Activated CD8-positive, alpha-beta T cell treated with anti-CD3 and anti-CD28 coated beads, Interleukin-2, amount 10 ng/mL, durations not matched to agents 7 days and 5 days (primary cell): ENCODE measurements around the gene NPNT. TPM values are rescaled to one million over a fixed set of nuclear protein-coding genes. Genes with fewer than 3 reads are reported as not detected.

Experiments used
- ATAC-seq: fragments of 150-1000 bp; cut with Tn5 transposase; one replicate; pipeline ENCODE4 v1.10.0; 2021; ENCODE audit warnings: moderate library complexity
- CTCF ChIA-PET: fragments of 350-600 bp; sonication (Branson Sonifier 250); formaldehyde crosslinking; loops from one replicate; lab custom pipeline; 2021; ENCODE audit warnings: antibody characterized with exemption; lab: Charles Lee
- POLR2A ChIA-PET: fragments of 350-600 bp; sonication (Branson Sonifier 250); formaldehyde crosslinking; loops from one replicate; lab custom pipeline; 2021; ENCODE audit warnings: antibody characterized with exemption; lab: Charles Lee
- DNase-seq: peaks from one replicate; pipeline ENCODE4 v3.0.0-alpha.2; 2020
- H3K27ac Mint-ChIP-seq: one replicate; pipeline ENCODE4 v1.8.0; 2021; ENCODE audit warnings: mild to moderate bottlenecking, mixed read lengths
- H3K27me3 Mint-ChIP-seq: one replicate; pipeline ENCODE4 v1.8.0; 2021; ENCODE audit warnings: low read depth, mixed read lengths
- H3K36me3 Mint-ChIP-seq: one replicate; pipeline ENCODE4 v1.8.0; 2021; ENCODE audit warnings: low read depth, mixed read lengths
- H3K4me1 Mint-ChIP-seq: one replicate; pipeline ENCODE4 v1.8.0; 2021; ENCODE audit warnings: low read depth, mixed read lengths
- H3K4me3 Mint-ChIP-seq: one replicate; pipeline ENCODE4 v1.8.0; 2021; ENCODE audit warnings: mild to moderate bottlenecking, mixed read lengths
- H3K9me3 Mint-ChIP-seq: one replicate; pipeline ENCODE4 v1.8.0; 2022; ENCODE audit warnings: mixed read lengths; ENCODE audit not compliant: insufficient read depth
- total RNA-seq, 2 experiments: library from RNA; stranded (reverse); gene quantifications; one replicate each; pipeline ENCODE4 v1.2.3, GENCODE V29; 2021

Gene NPNT
- total RNA-seq, 2 experiments from 2014 or later: not detected

DNA sequence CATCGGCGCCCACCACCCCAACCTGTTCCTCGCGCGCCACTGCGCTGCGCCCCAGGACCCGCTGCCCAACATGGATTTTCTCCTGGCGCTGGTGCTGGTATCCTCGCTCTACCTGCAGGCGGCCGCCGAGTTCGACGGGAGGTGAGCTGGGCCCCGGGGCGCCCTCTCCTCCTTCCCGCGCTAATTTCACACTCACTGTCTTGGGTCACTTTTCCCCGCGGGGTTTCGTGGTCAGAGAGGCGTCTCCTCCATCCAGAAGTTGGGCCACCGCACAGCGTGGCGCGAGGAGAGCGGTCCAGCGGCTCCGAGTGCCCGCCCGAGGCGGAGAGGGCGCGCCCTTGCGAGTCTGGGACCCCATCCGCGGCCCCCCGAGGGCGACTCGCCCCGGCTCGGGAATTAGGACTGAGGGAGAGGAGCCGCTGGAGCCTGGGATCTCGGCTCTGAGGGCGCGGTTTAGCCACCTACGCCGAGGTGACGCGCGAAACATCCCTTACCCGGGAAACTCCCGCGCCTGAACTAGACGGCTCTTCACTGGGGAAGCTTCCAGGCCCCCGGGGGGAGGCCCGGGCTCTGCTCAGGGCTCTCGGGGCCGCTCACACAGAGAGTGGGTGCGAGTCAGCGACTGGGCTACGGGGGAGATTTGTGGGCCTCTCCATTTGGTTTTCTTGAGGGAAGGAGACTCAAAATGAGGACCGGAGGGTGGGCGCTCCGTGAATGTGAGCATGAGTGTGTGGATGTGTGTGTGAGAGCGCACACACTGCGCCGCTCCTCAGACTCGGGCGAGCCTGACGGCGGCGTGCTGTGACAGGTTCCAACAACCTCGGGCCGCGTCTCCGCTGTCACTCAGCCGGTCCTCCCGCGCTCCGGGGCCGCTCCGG is 551 bp downstream of the NPNT start:
- peak overlapping the region; percentile 9 for H3K4me3 Mint-ChIP-seq
- H3K27me3 Mint-ChIP-seq: peaks cover 68% of the 10 kb centered on the region
- POLR2A ChIA-PET: no interaction called here

DNA sequence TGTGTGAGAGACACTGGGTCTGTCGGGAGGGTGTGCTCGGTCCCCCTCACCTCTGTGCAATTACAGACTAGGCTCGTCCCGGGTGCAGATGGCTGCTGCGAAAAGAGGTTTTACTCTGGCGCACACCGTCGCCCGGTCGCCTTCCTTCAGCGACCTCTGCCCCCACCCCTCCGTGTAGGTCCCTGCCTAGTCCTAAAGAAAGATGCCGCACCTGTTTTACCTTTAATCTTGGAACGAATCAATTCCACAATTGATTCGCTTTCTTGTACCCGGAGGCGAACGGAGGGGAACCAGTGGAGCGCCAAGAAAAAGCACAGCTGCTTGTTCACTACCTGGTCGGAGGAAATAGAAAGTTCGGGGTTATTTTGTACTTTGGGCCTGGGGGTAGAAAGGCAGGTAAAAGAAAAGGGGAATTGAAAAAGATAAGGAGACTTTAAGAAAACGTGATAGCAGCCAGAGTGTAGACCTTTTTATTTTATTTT is 1.2 kb downstream of the NPNT start:
- H3K9me3 Mint-ChIP-seq: no peaks in the 10 kb centered on the region
- ATAC-seq: no peak
- no peak overlapping the region for H3K27ac Mint-ChIP-seq
- H3K4me3 Mint-ChIP-seq: peak overlapping the region; percentile 9
- ChIA-PET CTCF (no interaction called here), POLR2A (no interaction called here)
- H3K4me1 Mint-ChIP-seq: peaks cover 5% of the 10 kb centered on the region
- H3K27me3 Mint-ChIP-seq: peaks cover 68% of the 10 kb centered on the region
- no peaks in the 10 kb centered on the region for H3K36me3 Mint-ChIP-seq
- no peak for DNase-seq

More for the DNA sequence above, 551 bp downstream of the NPNT start:
- H3K4me1 Mint-ChIP-seq: peaks cover 5% of the 10 kb centered on the region
- H3K36me3 Mint-ChIP-seq: no peaks in the 10 kb centered on the region
- ATAC-seq: peak; percentile 33
- no peak for DNase-seq
- CTCF ChIA-PET: no interaction called here
- no peak overlapping the region for H3K27ac Mint-ChIP-seq
- H3K9me3 Mint-ChIP-seq: no peaks in the 10 kb centered on the region

DNA sequence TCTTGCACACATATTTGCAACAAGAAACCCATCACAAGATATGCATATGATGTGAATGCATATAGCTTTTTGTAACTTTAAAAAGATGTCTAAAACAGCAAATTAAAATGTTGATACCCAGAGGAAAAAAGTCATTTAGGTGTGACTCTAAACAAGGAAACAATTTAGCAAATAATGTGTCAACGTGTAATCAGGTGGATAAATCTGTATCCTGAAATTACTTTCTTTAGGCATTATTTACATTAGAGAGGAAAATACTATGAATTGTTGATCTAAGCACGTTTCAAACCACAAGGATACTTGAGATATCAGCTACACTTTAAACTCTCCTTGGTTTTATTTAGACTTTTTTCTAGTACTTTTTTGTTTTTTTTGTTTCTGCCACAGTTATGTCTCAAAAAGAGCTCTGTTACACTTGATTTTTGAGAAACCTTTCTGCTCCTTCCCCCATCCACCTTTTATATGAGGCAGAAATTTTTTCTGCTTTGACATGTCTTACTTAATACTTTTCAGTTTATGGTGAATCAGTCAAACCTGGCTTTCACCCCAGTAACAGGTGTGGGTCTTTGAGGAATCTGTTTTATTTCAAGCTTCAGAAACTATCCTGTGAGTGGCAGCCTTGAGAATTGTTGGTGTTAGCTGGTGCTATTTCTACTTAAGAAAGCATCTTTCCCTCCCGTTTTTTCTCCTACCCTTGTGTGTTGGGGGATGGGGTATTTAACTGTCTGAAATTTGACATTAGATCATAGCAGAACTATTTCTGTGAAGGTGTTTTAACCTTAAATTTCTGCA is 1.9 kb downstream of the NPNT start:
- ATAC-seq (no peak), DNase-seq (no peak)
- ChIA-PET CTCF (no interaction called here), POLR2A (no interaction called here)
- peaks cover 5% of the 10 kb centered on the region for H3K4me1 Mint-ChIP-seq
- peaks cover 66% of the 10 kb centered on the region for H3K27me3 Mint-ChIP-seq
- H3K9me3 Mint-ChIP-seq: no peaks in the 10 kb centered on the region
- no peak overlapping the region for H3K4me3 Mint-ChIP-seq
- no peak overlapping the region for H3K27ac Mint-ChIP-seq
- H3K36me3 Mint-ChIP-seq: no peaks in the 10 kb centered on the region

DNA sequence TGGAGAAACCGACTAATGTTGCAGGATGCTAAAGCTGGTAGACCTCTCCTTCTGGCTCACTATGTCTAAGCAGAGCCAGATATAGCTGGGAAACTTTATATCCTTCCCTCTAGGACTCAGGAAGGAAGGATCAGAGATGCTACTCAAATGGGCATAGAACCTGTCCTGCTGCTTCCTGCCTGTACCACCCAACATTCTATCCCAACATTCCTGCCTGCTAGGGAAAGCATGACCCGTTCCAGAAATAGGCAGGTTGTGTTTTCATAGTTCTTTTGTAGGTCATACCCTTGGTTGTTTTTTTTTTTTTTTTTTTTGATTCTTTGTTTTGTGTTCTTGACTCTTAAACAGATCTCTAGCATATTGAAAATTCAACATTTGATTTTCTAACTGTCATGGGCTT is 5.3 kb downstream of the NPNT start:
- peaks cover 43% of the 10 kb centered on the region for H3K27me3 Mint-ChIP-seq

DNA sequence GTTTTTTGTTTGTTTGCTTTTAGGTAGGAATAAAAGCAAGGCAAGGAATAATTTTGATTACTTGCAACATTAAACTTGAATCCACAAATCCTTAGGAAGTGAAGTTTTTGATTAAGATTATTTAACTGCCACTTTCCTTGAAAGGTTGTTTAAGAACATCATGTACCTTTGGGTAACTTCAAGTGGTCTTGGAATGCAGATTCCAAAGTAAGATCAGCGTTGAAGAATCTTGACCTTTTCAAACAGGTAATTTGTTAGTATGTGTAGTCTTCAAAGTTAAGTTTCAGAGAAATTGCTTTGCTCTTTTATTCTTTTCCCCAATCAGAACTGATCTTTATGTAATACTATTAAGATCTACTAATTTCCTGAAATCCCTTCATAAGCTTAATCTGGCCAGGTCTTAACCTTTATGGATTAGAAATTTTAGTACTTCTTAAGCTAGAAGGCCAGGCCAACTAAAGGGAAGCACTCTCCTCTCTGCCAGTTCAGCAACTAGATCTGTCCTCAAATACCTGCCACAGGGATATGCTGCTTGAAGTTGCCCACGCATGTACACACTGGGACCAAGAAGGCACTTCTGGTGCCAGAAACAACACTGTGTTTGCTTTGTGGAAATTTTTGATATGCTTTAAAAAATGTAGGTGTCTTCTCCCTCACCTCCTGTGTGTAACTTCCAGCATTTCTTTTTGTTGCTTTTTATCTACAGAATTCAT is 7.4 kb downstream of the NPNT start:
- CTCF ChIA-PET: no interaction called here
- H3K4me3 Mint-ChIP-seq: no peak overlapping the region
- POLR2A ChIA-PET: no interaction called here
- H3K36me3 Mint-ChIP-seq: no peaks in the 10 kb centered on the region
- H3K27me3 Mint-ChIP-seq: peaks cover 25% of the 10 kb centered on the region
- ATAC-seq (no peak), DNase-seq (no peak)
- no peaks in the 10 kb centered on the region for H3K9me3 Mint-ChIP-seq
- no peak overlapping the region for H3K27ac Mint-ChIP-seq
- no peaks in the 10 kb centered on the region for H3K4me1 Mint-ChIP-seq

More for the DNA sequence above, 5.3 kb downstream of the NPNT start:
- no peaks in the 10 kb centered on the region for H3K36me3 Mint-ChIP-seq
- H3K27ac Mint-ChIP-seq: no peak overlapping the region
- no peak overlapping the region for H3K4me3 Mint-ChIP-seq
- no peaks in the 10 kb centered on the region for H3K9me3 Mint-ChIP-seq
- ATAC-seq: no peak
- ChIA-PET CTCF (no interaction called here), POLR2A (no interaction called here)
- no peak for DNase-seq
- H3K4me1 Mint-ChIP-seq: peaks cover 5% of the 10 kb centered on the region

DNA sequence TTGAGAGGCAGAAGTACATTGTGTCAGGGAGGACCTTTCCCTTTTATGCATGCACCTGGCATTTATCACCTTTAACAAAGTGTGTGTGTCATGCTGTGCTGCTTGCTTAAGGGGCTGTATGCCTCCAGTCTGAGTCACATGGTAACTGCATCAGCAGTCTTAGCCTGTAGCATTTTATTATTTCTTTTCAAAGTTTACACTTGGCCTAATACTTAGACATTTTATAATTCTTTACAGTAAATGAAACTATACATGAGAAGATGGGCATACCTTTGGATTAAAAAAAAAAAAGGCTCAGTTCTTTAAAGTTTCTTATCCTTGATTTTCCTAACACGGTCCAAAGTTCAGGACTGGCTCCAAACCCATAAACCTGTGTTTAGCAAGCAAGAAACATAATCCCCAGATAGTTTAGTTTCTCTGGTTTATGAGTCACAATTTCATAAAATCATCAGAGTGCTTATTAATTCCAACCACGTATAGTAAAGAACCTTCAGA is 14.6 kb downstream of the NPNT start:
- Mint-ChIP-seq H3K4me3 (no peak overlapping the region), H3K27me3 (no peaks in the 10 kb centered on the region), H3K9me3 (no peaks in the 10 kb centered on the region), H3K27ac (no peak overlapping the region), H3K36me3 (no peaks in the 10 kb centered on the region), H3K4me1 (no peaks in the 10 kb centered on the region)
- CTCF ChIA-PET: no interaction called here
- DNase-seq (no peak), ATAC-seq (no peak)
- POLR2A ChIA-PET: no interaction called here

DNA sequence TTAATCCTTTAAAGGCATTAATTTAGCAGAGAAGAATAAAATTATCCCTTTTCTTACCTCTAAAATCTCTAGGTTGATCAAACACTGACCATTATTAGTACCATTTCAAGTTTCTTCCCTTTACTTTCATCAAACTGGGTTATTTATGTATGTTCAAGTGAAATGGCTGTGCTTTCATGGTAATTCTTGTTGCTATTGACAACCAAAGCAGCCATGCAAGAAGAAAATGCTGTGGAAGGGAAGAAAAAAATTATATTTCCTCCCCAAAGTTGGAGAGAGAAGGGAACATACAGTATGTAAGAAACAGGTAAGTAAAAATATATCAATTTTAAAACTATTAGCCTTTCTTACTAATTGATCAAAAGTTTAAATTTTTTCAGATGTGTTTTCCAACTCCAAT is 16.2 kb downstream of the NPNT start:
- Mint-ChIP-seq H3K4me1 (no peaks in the 10 kb centered on the region), H3K9me3 (no peaks in the 10 kb centered on the region), H3K27ac (no peak overlapping the region), H3K36me3 (no peaks in the 10 kb centered on the region), H3K27me3 (no peaks in the 10 kb centered on the region), H3K4me3 (no peak overlapping the region)
- CTCF ChIA-PET: no interaction called here
- no peak for ATAC-seq
- POLR2A ChIA-PET: no interaction called here
- DNase-seq: no peak

DNA sequence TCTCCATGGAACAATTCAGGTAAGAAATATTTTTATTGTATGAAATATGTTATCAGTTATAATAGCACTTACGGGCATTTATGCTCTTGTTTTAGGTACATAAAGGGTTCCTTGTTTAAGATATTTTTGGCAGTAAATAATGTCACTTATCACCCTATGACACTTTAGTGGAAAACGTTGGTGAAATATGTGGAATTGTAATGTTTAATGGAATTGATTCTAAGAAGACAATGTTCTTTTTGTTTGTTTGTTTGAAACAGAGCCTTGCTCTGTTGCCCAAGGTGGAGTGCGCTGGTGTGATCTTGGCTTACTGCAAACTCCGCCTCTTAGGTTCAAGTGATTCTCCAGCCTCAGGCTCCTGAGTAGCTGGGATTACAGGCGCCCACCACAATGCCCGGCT is 17.4 kb downstream of the NPNT start:
- H3K27ac Mint-ChIP-seq: no peak overlapping the region
- CTCF ChIA-PET: no interaction called here
- no peak overlapping the region for H3K4me3 Mint-ChIP-seq
- no peaks in the 10 kb centered on the region for H3K27me3 Mint-ChIP-seq
- H3K36me3 Mint-ChIP-seq: no peaks in the 10 kb centered on the region
- H3K9me3 Mint-ChIP-seq: no peaks in the 10 kb centered on the region
- DNase-seq (no peak), ATAC-seq (no peak)
- H3K4me1 Mint-ChIP-seq: no peaks in the 10 kb centered on the region
- POLR2A ChIA-PET: no interaction called here

DNA sequence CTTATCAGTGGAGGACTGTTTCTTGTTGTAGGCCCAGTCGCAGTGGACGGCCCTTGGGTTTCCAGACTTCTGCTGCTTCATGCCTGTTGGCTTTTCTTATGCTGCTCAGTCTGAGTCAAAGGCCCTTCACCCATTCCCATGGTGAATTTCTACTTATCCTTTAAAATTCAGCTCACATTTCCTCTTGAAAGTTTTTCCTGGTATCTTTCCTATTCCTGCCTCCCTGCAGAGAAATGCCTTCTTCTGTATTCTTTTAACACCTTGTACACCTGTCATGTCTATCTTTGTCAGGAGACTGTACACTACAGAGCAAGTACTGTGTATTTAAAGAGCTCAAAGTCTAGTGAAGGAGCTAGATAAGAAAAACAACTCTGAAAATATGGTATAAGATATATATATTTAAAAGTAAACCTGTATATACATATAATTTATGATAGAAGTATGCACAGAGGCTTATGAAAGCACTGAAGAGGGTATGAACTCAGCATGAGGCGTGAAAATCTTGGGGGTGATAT is 22.0 kb downstream of the NPNT start:
- no peak for ATAC-seq
- ChIA-PET CTCF (no interaction called here), POLR2A (no interaction called here)
- Mint-ChIP-seq H3K9me3 (no peaks in the 10 kb centered on the region), H3K4me3 (no peak overlapping the region), H3K27me3 (peaks cover 9% of the 10 kb centered on the region), H3K4me1 (no peaks in the 10 kb centered on the region), H3K36me3 (no peaks in the 10 kb centered on the region), H3K27ac (no peak overlapping the region)
- no peak for DNase-seq

DNA sequence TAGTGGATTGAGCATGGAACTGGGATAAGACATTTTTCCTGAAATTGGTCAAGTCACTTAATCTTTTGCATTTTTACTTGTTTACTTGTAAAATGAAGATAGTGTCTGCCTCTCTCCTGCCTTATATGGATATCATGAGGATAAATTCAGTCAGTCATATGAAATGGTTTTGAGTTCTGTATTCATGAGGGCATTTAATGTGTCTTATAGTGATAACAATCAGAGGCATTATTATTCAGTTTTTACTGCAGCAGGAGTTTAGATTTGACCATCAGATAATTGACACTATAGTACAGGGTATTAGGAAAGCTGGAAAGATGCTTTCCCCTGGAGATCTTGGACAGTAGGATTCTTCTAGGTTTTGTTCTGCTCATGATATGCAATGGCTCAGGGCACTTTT is 26.0 kb downstream of the NPNT start:
- H3K36me3 Mint-ChIP-seq: no peaks in the 10 kb centered on the region
- no peaks in the 10 kb centered on the region for H3K9me3 Mint-ChIP-seq
- CTCF ChIA-PET: no interaction called here
- no peak overlapping the region for H3K4me3 Mint-ChIP-seq
- POLR2A ChIA-PET: no interaction called here
- peaks cover 9% of the 10 kb centered on the region for H3K27me3 Mint-ChIP-seq
- no peak overlapping the region for H3K27ac Mint-ChIP-seq
- DNase-seq (no peak), ATAC-seq (no peak)
- H3K4me1 Mint-ChIP-seq: no peaks in the 10 kb centered on the region

DNA sequence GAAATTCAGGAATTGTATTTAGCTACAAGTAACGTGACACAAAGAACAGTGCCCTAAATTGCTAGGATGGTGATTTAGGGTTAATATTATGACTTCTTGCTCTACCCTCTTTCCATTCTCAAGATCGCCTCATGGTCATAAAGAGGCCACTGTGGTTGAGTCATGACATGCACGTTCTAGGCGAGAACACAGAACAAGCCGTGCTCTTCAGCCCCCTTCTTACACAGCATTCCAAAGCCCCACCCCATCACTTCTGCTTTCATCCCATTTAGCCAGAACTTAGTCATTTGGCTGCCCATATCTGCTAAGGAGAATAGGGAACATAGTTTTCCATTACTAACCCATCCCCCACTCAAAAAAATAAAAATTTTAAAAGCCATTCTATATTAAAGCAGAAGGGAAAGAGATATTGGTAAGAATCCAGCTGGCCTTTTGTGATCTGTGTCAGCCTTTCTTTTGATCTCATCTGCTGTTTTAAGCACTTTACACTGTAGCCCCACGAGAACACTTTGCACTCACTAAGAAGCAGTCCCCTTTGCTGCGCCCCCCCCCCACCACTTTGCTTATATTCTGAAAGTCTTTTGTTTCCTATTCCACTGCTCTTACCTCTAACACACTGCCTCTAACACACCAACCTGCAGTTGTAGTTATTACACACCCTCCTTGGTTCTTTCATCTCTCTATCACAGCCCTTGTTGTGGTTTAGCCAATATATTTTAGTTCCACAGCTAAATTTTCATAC is 28.4 kb downstream of the NPNT start:
- Mint-ChIP-seq H3K36me3 (no peaks in the 10 kb centered on the region), H3K4me3 (no peak overlapping the region), H3K27me3 (peaks cover 9% of the 10 kb centered on the region), H3K4me1 (no peaks in the 10 kb centered on the region), H3K9me3 (no peaks in the 10 kb centered on the region), H3K27ac (no peak overlapping the region)
- no peak for ATAC-seq
- CTCF ChIA-PET: no interaction called here
- DNase-seq: no peak
- POLR2A ChIA-PET: no interaction called here
